Measurements from ENCODE around the gene NFIA.

Gene NFIA

DNA sequence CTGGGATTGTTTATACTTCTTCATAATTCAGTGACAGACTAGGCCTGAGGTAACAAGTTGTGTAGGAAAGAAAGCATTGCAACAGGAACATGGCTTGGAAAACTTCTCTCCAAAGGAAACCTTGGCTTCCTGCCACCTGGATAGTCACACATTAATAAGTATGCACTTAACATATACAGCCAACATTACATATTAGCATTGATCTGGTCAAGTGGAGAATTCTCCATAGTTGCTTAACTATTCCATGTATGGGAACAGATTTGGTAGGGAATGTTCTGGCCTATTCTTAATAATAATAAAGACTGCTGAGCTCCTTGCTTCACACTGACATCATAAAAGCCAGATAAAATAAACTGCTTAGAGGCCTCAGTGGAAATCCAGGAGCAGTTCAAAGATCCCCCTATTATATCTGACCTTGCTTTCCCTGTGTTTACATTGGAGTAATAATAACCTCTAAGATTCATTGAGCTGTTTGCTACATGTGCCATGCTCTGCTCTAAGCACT is 27.2 kb upstream of the NFIA start:
- H3K4me1 ChIP-seq (ENCODE audit: control insufficient read depth, insufficient read depth, low read length), result peaks cover 15% of the 10 kb centered on the region
- no peak overlapping the region for H3K4me3 ChIP-seq (ENCODE audit: low read depth, low read length)
- H3K36me3 ChIP-seq (ENCODE audit: control insufficient read depth in 2 of 2, insufficient read depth in 1 of 2, low read length in 2 of 2), result no peaks in the 10 kb centered on the region
- H3K27ac ChIP-seq (ENCODE audit: extremely low read depth, low read depth, low read length), result no peak overlapping the region; the same call in 1 of the 2 replicates
- CTCF ChIA-PET, result interaction anchor here (0.7 to 2.2 kb wide), 4 partner anchors 12 to 399 kb away, joined by 3 to 6 read pairs (median 4); no protein-coding TSS in a partner anchor
- H3K9me3 ChIP-seq (ENCODE audit: control insufficient read depth, insufficient read depth, low read depth, low read length), result no peaks in the 10 kb centered on the region
- POLR2A ChIA-PET, result interaction anchor here (0.6 to 1.3 kb wide), 2 partner anchors 23 to 797 kb away, joined by 4 to 11 read pairs; no protein-coding TSS in a partner anchor
- TF ChIP-seq ZNF600 (tag by site-specific recombination; IDR thresholded peaks at IDR 0.05), result peak; percentile 60
- no peak for TF ChIP-seq ZNF596 (tag by site-specific recombination; IDR thresholded peaks at IDR 0.05)
- no peak for TF ChIP-seq ZNF350 (tag by site-specific recombination; IDR thresholded peaks at IDR 0.05)
- peak; percentile 86 for TF ChIP-seq SCRT2 (tag by site-specific recombination; IDR thresholded peaks at IDR 0.05)
- TF ChIP-seq REPIN1 (tag by site-specific recombination; IDR thresholded peaks at IDR 0.05; ENCODE audit: low read depth), result no peak
- no peak for TF ChIP-seq SALL2 (tag by site-specific recombination; IDR thresholded peaks at IDR 0.05; ENCODE audit: borderline replicate concordance)
- TF ChIP-seq SCRT1 (tag by site-specific recombination; IDR thresholded peaks at IDR 0.05; ENCODE audit: borderline replicate concordance), result peak; percentile 60; the same call in 1 of the 2 replicates
- TF ChIP-seq, protein P1, sequence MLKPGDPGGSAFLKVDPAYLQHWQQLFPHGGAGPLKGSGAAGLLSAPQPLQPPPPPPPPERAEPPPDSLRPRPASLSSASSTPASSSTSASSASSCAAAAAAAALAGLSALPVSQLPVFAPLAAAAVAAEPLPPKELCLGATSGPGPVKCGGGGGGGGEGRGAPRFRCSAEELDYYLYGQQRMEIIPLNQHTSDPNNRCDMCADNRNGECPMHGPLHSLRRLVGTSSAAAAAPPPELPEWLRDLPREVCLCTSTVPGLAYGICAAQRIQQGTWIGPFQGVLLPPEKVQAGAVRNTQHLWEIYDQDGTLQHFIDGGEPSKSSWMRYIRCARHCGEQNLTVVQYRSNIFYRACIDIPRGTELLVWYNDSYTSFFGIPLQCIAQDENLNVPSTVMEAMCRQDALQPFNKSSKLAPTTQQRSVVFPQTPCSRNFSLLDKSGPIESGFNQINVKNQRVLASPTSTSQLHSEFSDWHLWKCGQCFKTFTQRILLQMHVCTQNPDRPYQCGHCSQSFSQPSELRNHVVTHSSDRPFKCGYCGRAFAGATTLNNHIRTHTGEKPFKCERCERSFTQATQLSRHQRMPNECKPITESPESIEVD (tag by site-specific recombination; IDR thresholded peaks at IDR 0.05), result peak; percentile 65
- TF ChIP-seq ZNF610 (tag by site-specific recombination; IDR thresholded peaks at IDR 0.05; ENCODE audit: borderline replicate concordance), result no peak
- TF ChIP-seq SP7 (tag by site-specific recombination; IDR thresholded peaks at IDR 0.05), result 0 out of 2 replicates have a peak, but pooled peaks have one; percentile 17
- no peak for TF ChIP-seq ZNF10 (tag by site-specific recombination; IDR thresholded peaks at IDR 0.05)
- no peak for TF ChIP-seq ZNF211 (tag by site-specific recombination; IDR thresholded peaks at IDR 0.05; ENCODE audit: low read depth)
- TF ChIP-seq ZNF792 (tag by site-specific recombination; IDR thresholded peaks at IDR 0.05), result no peak
- no peak for TF ChIP-seq ZEB2 (tag by site-specific recombination; IDR thresholded peaks at IDR 0.05)
- TF ChIP-seq, protein P2, sequence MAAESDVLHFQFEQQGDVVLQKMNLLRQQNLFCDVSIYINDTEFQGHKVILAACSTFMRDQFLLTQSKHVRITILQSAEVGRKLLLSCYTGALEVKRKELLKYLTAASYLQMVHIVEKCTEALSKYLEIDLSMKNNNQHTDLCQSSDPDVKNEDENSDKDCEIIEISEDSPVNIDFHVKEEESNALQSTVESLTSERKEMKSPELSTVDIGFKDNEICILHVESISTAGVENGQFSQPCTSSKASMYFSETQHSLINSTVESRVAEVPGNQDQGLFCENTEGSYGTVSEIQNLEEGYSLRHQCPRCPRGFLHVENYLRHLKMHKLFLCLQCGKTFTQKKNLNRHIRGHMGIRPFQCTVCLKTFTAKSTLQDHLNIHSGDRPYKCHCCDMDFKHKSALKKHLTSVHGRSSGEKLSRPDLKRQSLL (tag by site-specific recombination; IDR thresholded peaks at IDR 0.05), result no peak
- TF ChIP-seq ZNF658 (tag by site-specific recombination; IDR thresholded peaks at IDR 0.05), result no peak
- TF ChIP-seq, protein P3, sequence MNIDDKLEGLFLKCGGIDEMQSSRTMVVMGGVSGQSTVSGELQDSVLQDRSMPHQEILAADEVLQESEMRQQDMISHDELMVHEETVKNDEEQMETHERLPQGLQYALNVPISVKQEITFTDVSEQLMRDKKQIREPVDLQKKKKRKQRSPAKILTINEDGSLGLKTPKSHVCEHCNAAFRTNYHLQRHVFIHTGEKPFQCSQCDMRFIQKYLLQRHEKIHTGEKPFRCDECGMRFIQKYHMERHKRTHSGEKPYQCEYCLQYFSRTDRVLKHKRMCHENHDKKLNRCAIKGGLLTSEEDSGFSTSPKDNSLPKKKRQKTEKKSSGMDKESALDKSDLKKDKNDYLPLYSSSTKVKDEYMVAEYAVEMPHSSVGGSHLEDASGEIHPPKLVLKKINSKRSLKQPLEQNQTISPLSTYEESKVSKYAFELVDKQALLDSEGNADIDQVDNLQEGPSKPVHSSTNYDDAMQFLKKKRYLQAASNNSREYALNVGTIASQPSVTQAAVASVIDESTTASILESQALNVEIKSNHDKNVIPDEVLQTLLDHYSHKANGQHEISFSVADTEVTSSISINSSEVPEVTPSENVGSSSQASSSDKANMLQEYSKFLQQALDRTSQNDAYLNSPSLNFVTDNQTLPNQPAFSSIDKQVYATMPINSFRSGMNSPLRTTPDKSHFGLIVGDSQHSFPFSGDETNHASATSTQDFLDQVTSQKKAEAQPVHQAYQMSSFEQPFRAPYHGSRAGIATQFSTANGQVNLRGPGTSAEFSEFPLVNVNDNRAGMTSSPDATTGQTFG (tag by site-specific recombination; IDR thresholded peaks at IDR 0.05; ENCODE audit: borderline replicate concordance), result no peak
- no peak for TF ChIP-seq ZNF585B (tag by site-specific recombination; IDR thresholded peaks at IDR 0.05)
- peak; percentile 67 for TF ChIP-seq OSR2 (tag by site-specific recombination; IDR thresholded peaks at IDR 0.05)
- TF ChIP-seq KLF10 (tag by site-specific recombination; IDR thresholded peaks at IDR 0.05), result no peak
- TF ChIP-seq ZSCAN30 (tag by site-specific recombination; IDR thresholded peaks at IDR 0.05), result no peak
- TF ChIP-seq ZFP41 (tag by site-specific recombination; IDR thresholded peaks at IDR 0.05; ENCODE audit: borderline replicate concordance), result no peak
- no peak for TF ChIP-seq EGR2 (tag by site-specific recombination; IDR thresholded peaks at IDR 0.05; ENCODE audit: low read depth)
- TF ChIP-seq ZNF146 (tag by site-specific recombination; IDR thresholded peaks at IDR 0.05), result no peak
- TF ChIP-seq ZNF555 (tag by site-specific recombination; conservative IDR thresholded peaks at IDR 0.05), result no peak
- TF ChIP-seq ZFP69B (tag by site-specific recombination; IDR thresholded peaks at IDR 0.05), result no peak
- peak; percentile 58 for TF ChIP-seq IKZF3 (tag by site-specific recombination; IDR thresholded peaks at IDR 0.05)
- no peak for TF ChIP-seq ZNF155 (tag by site-specific recombination; IDR thresholded peaks at IDR 0.05)
- TF ChIP-seq TCF7L2 (IDR thresholded peaks at IDR 0.05; ENCODE audit: borderline replicate concordance, low read depth, low read length), result 0 out of 2 replicates have a peak, but pooled peaks have one; percentile 11
- TF ChIP-seq ZNF747 (tag by site-specific recombination; IDR thresholded peaks at IDR 0.05), result no peak
- no peak for TF ChIP-seq ZNF776 (tag by site-specific recombination; IDR thresholded peaks at IDR 0.05; ENCODE audit: borderline replicate concordance)
- TF ChIP-seq, protein P4, sequence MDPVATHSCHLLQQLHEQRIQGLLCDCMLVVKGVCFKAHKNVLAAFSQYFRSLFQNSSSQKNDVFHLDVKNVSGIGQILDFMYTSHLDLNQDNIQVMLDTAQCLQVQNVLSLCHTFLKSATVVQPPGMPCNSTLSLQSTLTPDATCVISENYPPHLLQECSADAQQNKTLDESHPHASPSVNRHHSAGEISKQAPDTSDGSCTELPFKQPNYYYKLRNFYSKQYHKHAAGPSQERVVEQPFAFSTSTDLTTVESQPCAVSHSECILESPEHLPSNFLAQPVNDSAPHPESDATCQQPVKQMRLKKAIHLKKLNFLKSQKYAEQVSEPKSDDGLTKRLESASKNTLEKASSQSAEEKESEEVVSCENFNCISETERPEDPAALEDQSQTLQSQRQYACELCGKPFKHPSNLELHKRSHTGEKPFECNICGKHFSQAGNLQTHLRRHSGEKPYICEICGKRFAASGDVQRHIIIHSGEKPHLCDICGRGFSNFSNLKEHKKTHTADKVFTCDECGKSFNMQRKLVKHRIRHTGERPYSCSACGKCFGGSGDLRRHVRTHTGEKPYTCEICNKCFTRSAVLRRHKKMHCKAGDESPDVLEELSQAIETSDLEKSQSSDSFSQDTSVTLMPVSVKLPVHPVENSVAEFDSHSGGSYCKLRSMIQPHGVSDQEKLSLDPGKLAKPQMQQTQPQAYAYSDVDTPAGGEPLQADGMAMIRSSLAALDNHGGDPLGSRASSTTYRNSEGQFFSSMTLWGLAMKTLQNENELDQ (tag by site-specific recombination; IDR thresholded peaks at IDR 0.05; ENCODE audit: low read depth), result no peak
- TF ChIP-seq BCL11B (tag by site-specific recombination; IDR thresholded peaks at IDR 0.05; ENCODE audit: low read depth), result no peak

Measured in HEK293 (cell line).